Erythroblast (primary cell): ENCODE results near the gene EXOC3.

Experiments
- GATA1 ChIP-seq: IDR thresholded peaks from 2 replicates; pipeline ENCODE4 v1.6.1; 2011; ENCODE audit warnings: low read depth, mild to moderate bottlenecking, control low read depth, low read length, moderate library complexity
- POLR2A ChIP-seq: IDR thresholded peaks from 2 replicates; pipeline ENCODE4 v1.6.1; 2011; ENCODE audit warnings: mild to moderate bottlenecking, low read length

DNA sequence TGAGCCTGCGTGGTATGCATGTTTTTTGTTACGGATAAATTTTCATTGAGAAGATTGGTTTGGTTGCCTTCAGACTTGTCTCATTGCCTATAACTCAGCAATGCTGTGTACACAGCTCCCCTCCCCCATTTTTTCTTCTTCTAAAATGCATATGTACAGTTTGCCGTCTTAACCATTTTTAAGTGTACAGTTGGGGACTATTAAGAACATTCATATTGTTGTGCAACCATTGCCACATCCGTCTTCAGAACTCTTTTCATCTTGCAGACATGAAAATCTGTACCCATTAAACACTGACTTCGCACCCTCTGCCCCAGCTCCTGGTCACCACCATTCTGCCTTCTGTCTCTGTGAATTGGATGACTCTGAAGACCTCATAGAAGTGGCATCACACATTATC, 6.2 kb downstream of the EXOC3 start:
- TF ChIP-seq POLR2A, result no peak
- TF ChIP-seq GATA1, result no peak
